Kidney (tissue), 22 donors: ENCODE results near the gene ACO2. TPM values are rescaled to one million over a fixed set of nuclear protein-coding genes. Genes with fewer than 3 reads are reported as not detected.

Experiments
- DNase-seq, 5 donors: peaks; one replicate each; pipeline ENCODE4 v3.0.0-alpha.2; 2013 to 2020
- FAIRE-seq: peaks from 2 replicates; lab custom pipeline; 2012; peaks lifted over from hg19 to GRCh38; lab: Jason Lieb, UNC
- H3K27ac ChIP-seq, 2 donors: one replicate each; pipeline ENCODE4 v1.7.0; 2013; ENCODE audit warnings: low read depth in 2 of 2, low read length in 2 of 2, inconsistent platforms in 1 of 2
- H3K27me3 ChIP-seq: one replicate; pipeline ENCODE4 v1.7.1; 2013; ENCODE audit warnings: low read length, inconsistent platforms; ENCODE audit not compliant: control insufficient read depth, insufficient read depth
- H3K36me3 ChIP-seq, 3 donors: one replicate each; pipeline versions ENCODE4 v1.7.0 to v1.7.1; 2013; ENCODE audit warnings: low read length in 3 of 3, control low read depth in 1 of 3, inconsistent platforms in 1 of 3; ENCODE audit not compliant: insufficient read depth in 3 of 3, control insufficient read depth in 2 of 3
- H3K4me1 ChIP-seq, 3 donors: one replicate each; pipeline versions ENCODE4 v1.7.0 to v1.7.1; 2013; ENCODE audit warnings: low read length in 3 of 3, inconsistent platforms in 1 of 3, low read depth in 1 of 3; ENCODE audit not compliant: control insufficient read depth in 2 of 3, insufficient read depth in 2 of 3
- H3K4me3 ChIP-seq, 3 donors: one replicate each; pipeline versions ENCODE4 v1.7.0 to v1.8.1; 2013; ENCODE audit warnings: low read length in 3 of 3, control low read depth in 1 of 3, inconsistent platforms in 1 of 3
- H3K9ac ChIP-seq, 3 donors: one replicate each; pipeline versions ENCODE4 v1.7.0 to v1.7.1; 2013; ENCODE audit warnings: low read length in 3 of 3, control low read depth in 1 of 3, inconsistent platforms in 1 of 3
- H3K9me3 ChIP-seq, 3 donors: one replicate each; pipeline versions ENCODE4 v1.7.0 to v1.7.1; 2013; ENCODE audit warnings: low read length in 3 of 3, control low read depth in 1 of 3, inconsistent platforms in 1 of 3; ENCODE audit not compliant: control insufficient read depth in 2 of 3, insufficient read depth in 1 of 3
- CTCF ChIP-seq: IDR thresholded peaks from 3 replicates; pipeline ENCODE4 v1.5.1; 2012; ENCODE audit warnings: mild to moderate bottlenecking, moderate library complexity, borderline replicate concordance; ENCODE audit not compliant: insufficient read depth; ENCODE audit errors: extremely low read depth
- intact Hi-C: fragments of 100-400 bp; cut with DNase I; formaldehyde crosslinking; loops from one replicate; pipeline ENCODE4 v1.11.1; 2022
- long read RNA-seq, 10 donors: library from polyadenylated mRNA in 1 of 10; unstranded in 1 of 10; transcript quantifications; one replicate each; pipeline ENCODE4 v2.0.0 and lab custom pipeline, GENCODE V29; 2021 to 2026
- polyA plus RNA-seq: library from polyadenylated mRNA; stranded (reverse); fragments of 350-450 nt; fragmentation: Illumina TruSeq; extraction: RNeasy Lipid Tissue Mini Kit (QIAGEN cat#74804); gene quantifications from one replicate; pipeline ENCODE4 v1.2.3, GENCODE V29; 2014; ENCODE audit warnings: low read depth, low replicate concordance; ENCODE audit not compliant: insufficient read depth
- total RNA-seq: library from RNA; stranded (reverse); fragmentation: NEBNext Ultra II Directional; extraction: Animal tissue kit (Norgen Biotek cat#: 25700); gene quantifications from one replicate; pipeline ENCODE4 v1.2.1, GENCODE V29; 2021
- donor health status: control.
- donor health status: control.
- donor health status: control.
- donor health status: control.
- donor health status: control.
- donor health status: DM: yes; HTN: yes; CAD: no.
- donor health status: Normal renal cell carcinoma (clear cell type).

ACO2 gene
- total RNA-seq (119 TPM), polyA plus RNA-seq (262 TPM)
- long read RNA-seq, donor 1, transcript ACO2-201 (18 exons, 2,741 nt), result major isoform, 15 of 38 reads
- long read RNA-seq, donor 1, partial matches to known transcripts, result 13 of 38 reads
- long read RNA-seq, donor 1, other reads (novel, unspliced or antisense), result 9 of 38 reads
- long read RNA-seq, donor 2, transcript ACO2-201 (18 exons, 2,741 nt), result major isoform, 22 of 32 reads
- long read RNA-seq, donor 2, partial matches to known transcripts, result 9 of 32 reads
- long read RNA-seq, donor 2, other reads (novel, unspliced or antisense), result 0 of 32 reads
- long read RNA-seq, donor 3, transcript ACO2-201 (18 exons, 2,741 nt), result major isoform, 23 of 36 reads
- long read RNA-seq, donor 3, partial matches to known transcripts, result 13 of 36 reads
- long read RNA-seq, donor 3, other reads (novel, unspliced or antisense), result 0 of 36 reads
- long read RNA-seq, donor 4, transcript ACO2-201 (18 exons, 2,741 nt), result major isoform, 23 of 123 reads
- long read RNA-seq, donor 4, partial matches to known transcripts, result 87 of 123 reads
- long read RNA-seq, donor 4, other reads (novel, unspliced or antisense), result 13 of 123 reads
- long read RNA-seq, donor 5, partial matches to known transcripts, result 0 of 2 reads
- long read RNA-seq, donor 5, other reads (novel, unspliced or antisense), result 0 of 2 reads
- long read RNA-seq, donor 6, transcript ACO2-201 (18 exons, 2,741 nt), result major isoform, 7 of 17 reads
- long read RNA-seq, donor 6, partial matches to known transcripts, result 9 of 17 reads
- long read RNA-seq, donor 6, other reads (novel, unspliced or antisense), result 0 of 17 reads
- long read RNA-seq, donor 7, transcript ACO2-201 (18 exons, 2,741 nt), result major isoform, 31 of 87 reads
- long read RNA-seq, donor 7, partial matches to known transcripts, result 30 of 87 reads
- long read RNA-seq, donor 7, other reads (novel, unspliced or antisense), result 26 of 87 reads
- long read RNA-seq, donor 8, transcript ACO2-201 (18 exons, 2,741 nt), result major isoform, 12 of 27 reads
- long read RNA-seq, donor 8, partial matches to known transcripts, result 15 of 27 reads
- long read RNA-seq, donor 8, other reads (novel, unspliced or antisense), result 0 of 27 reads
- long read RNA-seq, donor 9, partial matches to known transcripts, result 11 of 15 reads
- long read RNA-seq, donor 9, other reads (novel, unspliced or antisense), result 0 of 15 reads
- long read RNA-seq, donor 10, transcript ACO2-201 (18 exons, 2,741 nt), result major isoform, 9 of 15 reads
- long read RNA-seq, donor 10, partial matches to known transcripts, result 6 of 15 reads
- long read RNA-seq, donor 10, other reads (novel, unspliced or antisense), result 0 of 15 reads

- intact Hi-C loops, result no loop called here
- Histone ChIP-seq H3K9me3 (no peaks in the 10 kb centered on the region), H3K4me3 (peak within 1 kb of the TSS; percentile 93 to 97 (median 94)), H3K9ac (peak within 1 kb of the TSS; percentile 67 to 96 (median 96)), H3K36me3 (peaks cover 17 to 34% (median 26%) of the 10 kb centered on the region in 3 donors), H3K4me1 (peaks cover 4 to 33% (median 20%) of the 10 kb centered on the region in 3 donors), H3K27me3 (no peaks in the 10 kb centered on the region), H3K27ac (peak within 1 kb of the TSS; percentile 98 to 99)
- FAIRE-seq (peak; percentile 76), DNase-seq (peak; percentile 98 to 99 (median 99))
- TF ChIP-seq CTCF, result no peak
Observed at GRCh38 chr22:41468381-41469217, at the start of gene ACO2, which contains the start of gene PHF5A. TSS of gene ACO2 (plus strand) at chr22:41469117. CDS start at chr22:41469147, 30 bp downstream. TSS of gene PHF5A (minus strand) at chr22:41468692. CDS start at chr22:41468653, 39 bp downstream.

- Histone ChIP-seq H3K27me3 (no peaks in the 10 kb centered on the region), H3K27ac (no peak overlapping the region), H3K36me3 (peaks cover 2 to 12% (median 6%) of the 10 kb centered on the region in 3 donors), H3K4me1 (no peaks in the 10 kb centered on the region), H3K9me3 (no peaks in the 10 kb centered on the region), H3K9ac (no peak overlapping the region), H3K4me3 (no peak overlapping the region)
- FAIRE-seq (no peak), DNase-seq (no peak)
- intact Hi-C loops, result no loop called here
- TF ChIP-seq CTCF, result no peak
Observed at GRCh38 chr22:41425660-41426365, 43.1 kb upstream of the ACO2 start.
